Astrocyte (in vitro differentiated cells and primary cell): ENCODE measurements around the gene HSD17B14. TPM values are rescaled to one million over a fixed set of nuclear protein-coding genes. Genes with fewer than 3 reads are reported as not detected.

ENCODE experiments used
- DNase-seq: peaks from one replicate; pipeline ENCODE4 v3.0.0-alpha.2; 2010; ENCODE audit warnings: low read depth
- FAIRE-seq: peaks from 2 replicates; lab custom pipeline; 2011; peaks lifted over from hg19 to GRCh38; lab: Jason Lieb, UNC
- H2AFZ ChIP-seq: 2 replicates; pipeline ENCODE4 v1.6.0; 2012; ENCODE audit warnings: low read depth, low read length, inconsistent platforms
- H3K27ac ChIP-seq: 2 replicates; pipeline ENCODE4 v1.5.1; 2011; ENCODE audit warnings: low read depth, low read length, inconsistent platforms
- H3K27me3 ChIP-seq: 2 replicates; pipeline ENCODE4 v1.6.0; 2011; ENCODE audit warnings: low read length, inconsistent platforms; ENCODE audit not compliant: insufficient read depth
- H3K36me3 ChIP-seq: 2 replicates; pipeline ENCODE4 v1.5.1; 2011; ENCODE audit warnings: low read length, inconsistent platforms; ENCODE audit not compliant: insufficient read depth
- H3K4me1 ChIP-seq: 2 replicates; pipeline ENCODE4 v1.5.1; 2011; ENCODE audit warnings: low read length, inconsistent platforms; ENCODE audit not compliant: insufficient read depth
- H3K4me2 ChIP-seq: 2 replicates; pipeline ENCODE4 v1.6.0; 2012; ENCODE audit warnings: low read length, inconsistent platforms
- H3K4me3 ChIP-seq: 2 replicates; pipeline ENCODE4 v1.5.1; 2011; ENCODE audit warnings: low read depth, mild to moderate bottlenecking, low read length, inconsistent platforms; ENCODE audit not compliant: insufficient read depth
- H3K79me2 ChIP-seq: 2 replicates; pipeline ENCODE4 v1.6.0; 2012; ENCODE audit warnings: mild to moderate bottlenecking, low read length, inconsistent platforms; ENCODE audit not compliant: insufficient read depth
- H3K9ac ChIP-seq: 2 replicates; pipeline ENCODE4 v1.6.0; 2012; ENCODE audit warnings: mild to moderate bottlenecking, low read length, inconsistent platforms
- H3K9me3 ChIP-seq: 2 replicates; pipeline ENCODE4 v1.5.1; 2012; ENCODE audit warnings: low read depth, mild to moderate bottlenecking, low read length, inconsistent platforms; ENCODE audit not compliant: insufficient read depth
- H4K20me1 ChIP-seq: 2 replicates; pipeline ENCODE4 v1.6.0; 2012; ENCODE audit warnings: low read length, inconsistent platforms; ENCODE audit not compliant: insufficient read depth
- H3K27ac Mint-ChIP-seq: one replicate; pipeline ENCODE4 v1.8.0; 2021; ENCODE audit warnings: mild to moderate bottlenecking, mixed read lengths; ENCODE audit not compliant: unreplicated experiment
- H3K27me3 Mint-ChIP-seq: one replicate; pipeline ENCODE4 v1.8.0; 2021; ENCODE audit warnings: low read depth, mixed read lengths; ENCODE audit not compliant: unreplicated experiment
- H3K36me3 Mint-ChIP-seq: one replicate; pipeline ENCODE4 v1.8.0; 2021; ENCODE audit warnings: low read depth, mixed read lengths; ENCODE audit not compliant: unreplicated experiment
- H3K4me1 Mint-ChIP-seq: one replicate; pipeline ENCODE4 v1.8.0; 2021; ENCODE audit warnings: low read depth, mixed read lengths; ENCODE audit not compliant: unreplicated experiment
- H3K4me3 Mint-ChIP-seq: one replicate; pipeline ENCODE4 v1.8.0; 2021; ENCODE audit warnings: mild to moderate bottlenecking, moderate library complexity, mixed read lengths; ENCODE audit not compliant: unreplicated experiment
- H3K9me3 Mint-ChIP-seq: one replicate; pipeline ENCODE4 v1.8.0; 2021; ENCODE audit warnings: mild to moderate bottlenecking, mixed read lengths; ENCODE audit not compliant: unreplicated experiment
- CTCF ChIP-seq: IDR thresholded peaks from 2 replicates; pipeline ENCODE4 v1.5.1; 2011; ENCODE audit warnings: low read depth, mild to moderate bottlenecking, inconsistent platforms, low read length, moderate library complexity; ENCODE audit not compliant: insufficient read depth
- EZH2 ChIP-seq: IDR thresholded peaks from 2 replicates; pipeline ENCODE4 v1.6.1; 2012; ENCODE audit warnings: mild to moderate bottlenecking, low read length, inconsistent platforms; ENCODE audit not compliant: insufficient read depth
- total RNA-seq: library from RNA; stranded (reverse); gene quantifications from 2 replicates; pipeline ENCODE4 v1.2.1, GENCODE V29; 2021

Gene HSD17B14
- total RNA-seq, 1 donor from 2014 or later: 9.7 TPM

- no peak for DNase-seq
- Histone ChIP-seq H3K79me2 (no peaks in the 10 kb centered on the region), H3K9ac (no peak overlapping the region), H3K36me3 (no peaks in the 10 kb centered on the region), H3K27ac (no peak overlapping the region), H3K9me3 (no peaks in the 10 kb centered on the region), H3K4me3 (no peak overlapping the region), H3K27me3 (no peaks in the 10 kb centered on the region), H2AFZ (no peak overlapping the region), H4K20me1 (no peaks in the 10 kb centered on the region), H3K4me1 (peaks cover 3% of the 10 kb centered on the region), H3K4me2 (no peak overlapping the region)
- Mint-ChIP-seq H3K9me3 (no peaks in the 10 kb centered on the region), H3K27ac (no peak overlapping the region), H3K27me3 (no peaks in the 10 kb centered on the region), H3K4me3 (no peak overlapping the region), H3K36me3 (peaks cover 14% of the 10 kb centered on the region), H3K4me1 (peaks cover 2% of the 10 kb centered on the region)
- no peak for FAIRE-seq
- TF ChIP-seq EZH2: no peak
- no peak for TF ChIP-seq CTCF
These were observed 5.3 kb downstream of the HSD17B14 start for GRCh38 chr19:48830965-48831364.

- Histone ChIP-seq H3K27ac (no peak overlapping the region), H3K9me3 (no peaks in the 10 kb centered on the region), H4K20me1 (no peaks in the 10 kb centered on the region), H3K9ac (no peak overlapping the region), H3K4me1 (no peaks in the 10 kb centered on the region), H3K27me3 (no peaks in the 10 kb centered on the region), H3K4me3 (no peak overlapping the region), H2AFZ (no peak overlapping the region), H3K79me2 (no peaks in the 10 kb centered on the region), H3K4me2 (no peak overlapping the region), H3K36me3 (no peaks in the 10 kb centered on the region)
- Mint-ChIP-seq H3K9me3 (no peaks in the 10 kb centered on the region), H3K27me3 (no peaks in the 10 kb centered on the region), H3K36me3 (peaks cover 14% of the 10 kb centered on the region), H3K27ac (no peak overlapping the region), H3K4me3 (no peak overlapping the region), H3K4me1 (peaks cover 2% of the 10 kb centered on the region)
- no peak for TF ChIP-seq CTCF
- no peak for DNase-seq
- no peak for FAIRE-seq
These were observed 6.2 kb downstream of the HSD17B14 start for GRCh38 chr19:48830088-48830487.

- H3K9me3 Mint-ChIP-seq: no peaks in the 10 kb centered on the region
- TF ChIP-seq CTCF (no peak), EZH2 (no peak)
- H3K36me3 Mint-ChIP-seq: peaks cover 10% of the 10 kb centered on the region
- H3K4me1 ChIP-seq: no peaks in the 10 kb centered on the region
- no peak overlapping the region for H2AFZ ChIP-seq
- no peak for FAIRE-seq
- no peaks in the 10 kb centered on the region for H3K27me3 Mint-ChIP-seq
- no peaks in the 10 kb centered on the region for H3K4me1 Mint-ChIP-seq
- H3K27me3 ChIP-seq: no peaks in the 10 kb centered on the region
- H3K4me2 ChIP-seq: no peak overlapping the region
- no peak overlapping the region for H3K27ac Mint-ChIP-seq
- H3K9ac ChIP-seq: no peak overlapping the region
- H3K9me3 ChIP-seq: peaks cover 2% of the 10 kb centered on the region
- H3K79me2 ChIP-seq: no peaks in the 10 kb centered on the region
- no peak overlapping the region for H3K4me3 ChIP-seq
- H3K36me3 ChIP-seq: no peaks in the 10 kb centered on the region
- no peak overlapping the region for H3K27ac ChIP-seq
- DNase-seq: no peak
- no peaks in the 10 kb centered on the region for H4K20me1 ChIP-seq
- H3K4me3 Mint-ChIP-seq: no peak overlapping the region
These were observed 9.7 kb downstream of the HSD17B14 start for GRCh38 chr19:48826606-48827020.
